HG03565 (cell line): ENCODE measurements around the gene PLCG2.
"Not testable (repeated sequence)": the region's sequence is repeated elsewhere in the genome, so short reads cannot be mapped to it uniquely, and the experiment has no call there.

ENCODE experiments used
- ATAC-seq: cut with Tn5 transposase; IDR thresholded peaks from one replicate; pipeline ENCODE4 v1.9.1; 2021; ENCODE audit warnings: mild to moderate bottlenecking, moderate library complexity; ENCODE audit not compliant: unreplicated experiment

Gene PLCG2

DNA sequence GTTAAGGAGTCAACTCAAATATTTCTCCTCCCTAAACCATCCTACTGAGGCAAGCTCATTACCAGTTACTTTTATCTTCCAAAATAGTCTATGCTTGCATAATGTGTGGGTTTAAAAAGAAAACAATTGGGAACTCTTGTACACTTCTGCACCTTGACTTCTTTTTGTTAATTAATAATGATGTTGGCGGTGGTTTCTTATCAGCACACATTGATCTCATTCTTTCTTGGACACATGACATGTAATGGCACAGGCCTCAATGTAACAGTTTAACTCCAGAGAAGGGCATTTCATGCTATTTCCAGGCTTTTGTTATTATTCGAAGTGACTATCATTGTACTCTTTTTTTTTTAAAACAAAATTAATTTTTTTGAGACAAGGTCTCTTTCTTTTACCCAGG lies 7.8 kb downstream of the PLCG2 start:
- ATAC-seq: no peak

DNA sequence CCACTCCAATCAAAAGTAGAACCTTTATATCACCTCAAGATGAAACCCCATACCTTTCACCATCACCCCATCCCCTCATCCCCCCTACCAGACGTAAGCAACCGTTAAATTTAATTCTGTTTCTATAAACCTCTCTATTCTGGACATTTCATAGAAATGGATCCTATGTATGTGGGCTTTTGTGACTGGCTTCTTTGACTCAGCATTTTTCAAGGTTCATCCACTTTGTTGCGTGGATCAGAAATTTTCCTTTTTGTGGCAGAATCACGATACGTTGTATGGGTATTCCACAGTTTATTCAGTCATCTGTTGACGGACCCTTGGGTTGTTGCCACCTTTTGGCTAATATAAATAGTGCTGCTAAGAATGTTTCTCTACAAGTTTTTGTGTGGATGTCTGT lies 8.6 kb downstream of the PLCG2 start:
- no peak for ATAC-seq

DNA sequence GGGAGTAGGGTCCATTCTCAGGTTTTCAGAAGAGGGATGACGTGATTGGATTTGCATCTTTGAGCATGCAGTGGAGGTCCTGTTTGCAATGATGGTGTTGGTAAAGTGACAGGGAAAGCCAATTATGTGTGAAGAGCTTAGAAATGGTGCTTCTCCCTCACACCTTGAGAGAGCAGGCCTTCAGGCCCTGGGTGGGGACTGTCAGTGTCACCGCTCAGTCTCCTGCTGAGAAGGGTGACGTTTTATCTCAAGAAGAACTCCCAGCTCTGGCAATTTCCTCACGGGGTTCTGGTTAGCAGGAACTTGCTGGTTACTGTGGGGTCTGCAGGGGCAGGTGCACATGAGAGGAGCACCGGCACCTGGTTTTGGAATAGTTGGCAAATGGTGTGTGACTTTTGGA lies 11.2 kb downstream of the PLCG2 start:
- no peak for ATAC-seq

DNA sequence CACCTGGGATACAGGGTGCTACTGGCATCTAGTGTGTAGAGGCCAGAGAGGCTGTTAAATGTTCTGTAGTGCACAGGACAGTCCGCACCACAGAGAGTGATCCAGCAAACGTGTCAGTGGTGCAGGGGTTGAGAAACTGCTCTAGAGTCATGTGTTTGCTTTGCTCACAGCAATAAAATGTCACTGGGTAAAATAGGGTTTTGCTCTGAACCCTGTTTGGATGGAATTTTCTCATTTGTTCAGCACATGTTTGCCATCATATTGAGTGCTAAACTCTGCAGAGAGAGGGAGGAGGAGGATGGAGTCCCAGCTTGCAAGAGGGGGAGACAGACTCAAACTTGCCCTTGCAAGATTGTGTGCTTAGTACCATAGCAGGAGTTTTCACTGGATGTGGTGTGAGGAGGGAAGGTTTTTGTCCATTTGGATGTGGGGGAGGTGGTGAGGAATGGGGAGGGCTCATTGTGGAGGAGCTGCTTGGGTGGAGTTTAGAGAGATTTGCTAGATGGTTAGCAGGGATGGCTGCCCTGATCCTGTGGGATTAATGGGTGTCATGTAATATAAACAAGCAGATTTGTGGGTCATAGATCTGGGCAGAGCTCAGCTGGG lies 11.8 kb downstream of the PLCG2 start:
- no peak for ATAC-seq

DNA sequence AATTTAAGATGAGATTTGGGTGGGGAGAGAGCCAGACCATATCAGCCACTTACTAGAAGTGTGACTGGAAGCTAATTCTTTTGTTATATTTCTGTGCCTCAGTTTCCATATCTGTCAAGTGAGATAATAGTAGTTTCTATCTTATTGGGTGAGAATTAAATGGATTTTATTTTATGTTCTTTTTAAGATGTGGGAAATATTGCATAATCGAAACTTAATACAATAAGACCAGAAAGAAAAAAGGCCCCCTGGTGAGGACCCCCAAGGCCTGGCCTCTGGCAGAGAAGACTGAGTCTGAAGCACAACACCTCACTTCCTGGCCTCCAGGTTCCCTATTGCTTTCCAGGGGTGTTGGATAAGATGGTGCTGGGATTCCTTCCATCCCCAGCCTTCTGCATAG lies 13.7 kb downstream of the PLCG2 start:
- no peak for ATAC-seq

DNA sequence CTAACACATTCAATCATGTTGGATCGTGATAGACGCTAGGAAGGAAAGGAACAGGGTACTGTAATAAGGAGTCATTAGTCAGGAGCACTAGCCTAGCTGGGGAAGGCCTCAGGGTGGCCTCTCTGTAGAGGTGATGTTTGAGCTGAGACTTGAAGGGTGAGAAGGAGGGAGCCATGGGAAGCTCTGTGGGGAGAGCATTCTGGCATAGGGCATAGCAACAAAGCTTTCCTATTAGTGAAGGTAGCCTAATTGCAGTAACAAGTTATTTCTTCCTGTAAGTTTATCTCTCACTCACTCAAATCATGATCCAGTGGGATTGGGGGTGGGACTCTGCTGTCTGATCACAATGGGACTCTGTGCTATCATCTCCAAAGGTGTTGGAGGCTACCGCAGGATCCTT lies 16.1 kb downstream of the PLCG2 start:
- ATAC-seq: no peak

DNA sequence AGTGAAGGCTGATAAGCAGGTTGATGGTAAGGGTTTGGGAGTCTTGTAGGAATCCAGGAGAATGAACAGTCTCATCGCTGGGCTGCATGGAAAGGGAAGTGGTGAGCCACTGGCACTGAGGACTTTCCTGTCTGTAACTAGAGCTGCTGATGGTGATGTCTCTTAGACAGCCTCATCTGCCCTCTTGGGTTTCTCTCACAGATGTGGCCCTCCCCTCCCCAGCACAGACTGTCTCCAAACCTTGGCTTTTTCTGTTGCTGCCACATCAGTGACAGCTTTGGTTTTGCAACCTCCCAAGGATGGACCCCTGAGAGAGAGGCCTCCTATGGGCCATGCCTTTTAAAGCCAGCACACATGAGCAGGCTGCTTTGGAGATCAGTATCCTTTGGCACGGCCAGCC lies 16.9 kb downstream of the PLCG2 start:
- ATAC-seq: no peak

DNA sequence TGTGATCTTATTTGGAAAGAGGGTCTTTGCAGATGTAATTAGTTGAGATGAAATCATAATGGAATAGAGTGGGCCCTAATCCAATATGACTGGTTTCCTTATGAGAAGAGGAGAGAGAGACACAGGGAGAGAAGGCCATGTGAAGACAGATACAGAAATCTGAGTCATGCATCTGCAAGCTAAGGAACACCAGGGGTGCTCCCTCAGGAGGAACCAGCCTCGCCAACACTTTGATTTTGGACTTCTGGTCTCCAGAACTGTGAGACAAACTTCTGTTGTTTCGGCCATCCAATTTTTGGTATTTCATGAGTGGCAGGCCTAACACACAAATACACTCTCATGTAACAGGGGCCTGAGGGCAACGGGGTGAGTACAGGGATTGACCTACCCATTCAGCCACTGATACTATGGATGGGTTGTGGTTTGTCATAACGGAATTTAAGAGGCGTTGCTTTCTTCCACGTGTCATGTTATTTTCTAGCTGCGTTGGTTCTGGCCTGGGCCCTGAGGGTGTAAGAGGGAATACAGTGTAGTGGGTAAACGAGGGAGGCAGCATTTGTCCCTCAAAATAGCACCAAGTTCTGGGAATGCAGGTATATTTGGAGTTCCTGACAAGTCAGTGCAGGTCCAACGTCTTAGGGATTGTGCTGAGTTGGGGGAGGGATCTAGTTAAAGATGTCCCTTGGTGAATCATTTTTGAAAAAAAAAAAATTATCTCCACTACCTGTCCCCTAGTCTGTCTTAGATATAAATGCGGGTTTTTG lies 17.7 kb downstream of the PLCG2 start:
- ATAC-seq: no peak

DNA sequence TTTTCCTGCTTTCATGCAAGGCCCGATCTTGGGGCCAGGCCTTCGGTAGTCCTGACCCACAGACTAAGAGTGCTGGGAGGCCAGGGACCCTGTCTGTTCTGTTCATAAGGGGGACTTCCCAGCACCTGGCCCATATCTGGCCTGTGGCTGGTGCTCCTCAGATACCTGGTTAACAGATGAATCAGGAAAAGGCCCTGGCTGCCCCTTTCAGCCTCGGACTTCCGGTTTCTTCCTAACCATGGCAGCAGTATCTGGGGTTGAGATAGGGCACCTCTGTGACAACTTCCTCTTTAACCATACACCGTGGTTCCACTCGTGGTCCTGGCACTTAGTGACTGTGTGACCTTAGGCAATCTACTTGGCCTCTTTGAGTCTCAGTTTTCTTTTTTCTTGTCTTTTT lies 18.4 kb downstream of the PLCG2 start:
- ATAC-seq: peak; percentile 36

DNA sequence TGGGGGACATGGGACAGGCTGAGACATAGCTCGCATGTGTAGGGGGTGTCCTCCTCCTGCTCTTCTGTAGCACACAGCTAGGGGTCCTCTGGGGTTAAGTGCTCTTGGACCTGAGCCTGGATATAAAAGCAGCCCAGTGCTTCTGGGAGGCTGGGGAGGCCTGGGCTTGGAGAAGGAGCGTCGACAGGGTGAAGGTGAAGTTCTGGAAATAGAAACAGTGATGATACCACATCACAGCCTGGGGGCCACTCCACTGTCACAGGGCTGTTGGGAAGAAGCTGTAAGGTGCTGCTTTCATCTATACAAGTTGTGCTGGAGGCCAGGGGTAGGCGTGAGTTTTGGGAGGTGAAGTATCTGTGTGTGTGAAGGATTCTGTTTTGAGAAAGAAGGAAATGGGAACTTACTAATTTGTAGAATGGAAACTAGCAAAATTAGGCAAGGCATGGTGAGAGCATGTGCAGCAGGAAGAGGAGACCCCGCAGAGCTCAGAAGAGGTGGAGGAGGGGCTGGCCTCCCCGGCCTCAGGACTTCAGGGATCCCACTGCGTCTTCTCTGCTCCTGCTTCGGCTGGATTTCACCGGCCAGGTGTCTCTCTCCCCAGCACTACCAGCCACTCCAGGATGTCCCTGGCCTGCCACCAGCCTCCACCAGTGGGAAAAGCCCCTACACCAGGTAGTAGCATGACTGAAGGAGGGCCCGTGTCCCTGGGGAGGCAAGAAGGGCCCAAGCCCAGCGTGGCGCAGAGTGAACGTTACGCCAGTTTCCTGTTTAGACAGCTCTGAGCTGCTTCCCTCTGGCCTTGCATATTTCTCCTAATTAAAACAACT lies 19.4 kb downstream of the PLCG2 start:
- ATAC-seq: peak; percentile 30

DNA sequence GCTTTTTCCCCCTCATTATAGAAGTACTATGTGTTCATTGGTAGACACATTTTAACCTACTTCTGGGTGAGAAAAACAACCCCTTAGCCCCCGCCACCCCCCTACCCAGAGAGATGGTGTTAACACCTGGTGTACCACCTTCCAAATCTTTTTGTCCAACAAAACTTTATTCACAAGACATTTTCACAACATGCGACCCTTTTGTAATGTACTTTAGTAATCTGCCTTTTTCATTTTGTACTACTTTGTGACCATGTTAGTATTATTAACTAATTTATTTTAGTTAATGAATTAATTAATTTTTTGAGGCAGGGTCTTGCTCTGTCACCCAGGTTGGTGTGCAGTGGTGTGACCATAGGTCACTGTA lies 20.0 kb downstream of the PLCG2 start:
- no peak for ATAC-seq

DNA sequence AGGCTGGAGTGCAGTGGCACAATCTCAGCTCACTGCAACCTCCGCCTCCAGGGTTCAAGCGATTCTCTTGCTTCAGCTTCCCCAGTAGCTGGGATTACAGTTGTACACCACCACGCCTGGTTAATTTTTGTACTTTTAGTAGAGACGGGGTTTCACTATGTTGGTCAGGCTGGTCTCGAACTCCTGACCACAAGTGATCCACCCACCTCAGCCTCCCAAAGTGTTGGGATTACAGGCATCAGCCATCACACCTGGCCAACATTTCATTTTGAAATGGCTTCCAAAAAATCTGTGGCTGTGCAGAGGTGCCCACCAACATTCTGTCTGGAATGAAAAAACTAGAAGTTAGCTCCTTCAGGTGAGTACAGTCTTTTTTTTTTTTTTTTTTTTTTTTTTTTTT lies 22.6 kb downstream of the PLCG2 start:
- ATAC-seq: not testable (repeated sequence)

DNA sequence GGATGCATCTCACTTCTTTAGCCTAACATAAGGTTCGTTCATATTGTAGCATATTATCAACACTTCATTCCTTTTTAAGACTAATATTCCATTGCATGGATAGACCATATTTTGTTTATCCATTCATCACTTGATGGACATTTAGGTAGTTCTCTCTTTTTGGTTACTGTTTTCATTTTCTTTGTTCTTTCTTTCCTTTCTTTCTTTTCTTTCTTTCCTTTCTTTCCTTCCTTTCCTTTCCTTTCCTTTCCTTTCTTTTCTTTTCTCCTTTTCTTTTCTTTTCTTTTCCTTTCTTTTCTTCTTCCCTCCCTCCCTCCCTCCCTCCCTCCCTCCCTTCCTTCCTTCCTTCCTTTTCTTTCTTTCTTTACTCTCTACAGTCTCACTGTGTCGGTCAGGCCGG lies 24.2 kb downstream of the PLCG2 start:
- ATAC-seq: no peak

DNA sequence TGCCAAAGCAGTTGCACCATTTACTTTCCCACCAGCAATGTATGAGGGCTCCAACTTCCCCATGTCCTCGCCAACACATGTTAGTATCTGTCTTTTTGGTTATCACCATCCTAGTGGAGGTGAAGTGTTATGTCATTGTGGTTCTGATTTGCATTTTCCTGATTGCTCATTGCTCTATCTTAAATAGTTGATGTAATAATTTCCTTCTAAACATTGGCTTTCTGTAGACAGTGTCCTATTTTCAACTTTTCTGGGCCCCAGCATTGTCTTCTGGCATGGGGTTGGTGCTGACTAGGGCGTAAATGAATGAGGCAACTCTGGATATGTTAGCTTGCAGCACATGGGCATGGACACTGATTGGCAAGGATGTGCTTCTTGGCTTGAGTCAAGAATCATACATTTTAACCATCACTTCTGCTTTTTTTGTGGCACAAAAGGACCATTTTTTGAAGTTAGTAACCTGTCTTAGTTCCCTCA lies 25.1 kb downstream of the PLCG2 start:
- ATAC-seq: no peak

DNA sequence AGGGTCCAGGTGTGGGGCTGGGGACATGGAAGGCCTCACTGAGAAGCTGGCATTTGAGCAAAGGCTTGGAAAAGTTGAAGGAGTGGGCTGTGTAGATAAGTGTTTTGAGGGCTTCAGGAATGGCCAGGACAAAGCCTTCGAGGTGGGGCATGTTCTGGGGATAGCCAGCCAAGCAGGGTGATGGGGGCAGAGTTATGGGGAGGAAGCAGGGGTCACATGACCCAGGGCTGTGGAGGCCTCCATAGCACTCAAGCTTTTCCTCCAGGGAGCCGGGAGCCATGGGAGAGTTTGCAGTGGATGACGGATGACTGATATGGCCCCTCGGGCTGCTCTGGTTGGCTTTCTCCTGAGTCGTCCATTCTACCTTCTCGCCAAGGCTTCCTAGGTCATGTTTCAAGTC lies 27.6 kb downstream of the PLCG2 start:
- ATAC-seq: no peak

DNA sequence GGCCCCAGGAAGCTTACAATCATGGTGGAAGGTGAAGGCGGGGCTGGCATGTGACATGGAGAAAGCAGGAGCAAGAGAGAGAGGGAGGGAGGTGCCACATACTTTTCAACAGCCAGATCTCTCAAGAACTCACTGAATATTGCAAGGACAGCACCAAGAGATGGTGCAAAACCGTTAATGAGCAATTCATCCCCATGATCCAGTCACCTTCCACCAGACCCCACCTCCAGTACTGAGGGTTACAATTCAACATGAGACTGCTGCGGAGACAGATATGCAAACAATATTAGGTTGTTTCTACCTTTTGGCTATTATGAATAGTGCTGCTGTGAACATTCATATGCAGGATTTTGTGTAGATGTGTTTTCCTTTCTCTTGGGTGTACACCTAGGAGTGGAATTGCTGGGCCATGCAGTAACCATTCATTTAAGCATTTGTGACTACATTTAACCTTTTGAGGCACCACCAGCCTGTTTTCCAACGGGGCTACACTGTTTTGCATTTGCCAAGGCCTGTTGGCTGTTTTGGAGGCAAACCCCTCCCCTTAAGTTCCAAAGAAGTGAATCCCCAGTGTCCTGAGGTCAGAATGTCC lies 28.8 kb downstream of the PLCG2 start:
- ATAC-seq: no peak

DNA sequence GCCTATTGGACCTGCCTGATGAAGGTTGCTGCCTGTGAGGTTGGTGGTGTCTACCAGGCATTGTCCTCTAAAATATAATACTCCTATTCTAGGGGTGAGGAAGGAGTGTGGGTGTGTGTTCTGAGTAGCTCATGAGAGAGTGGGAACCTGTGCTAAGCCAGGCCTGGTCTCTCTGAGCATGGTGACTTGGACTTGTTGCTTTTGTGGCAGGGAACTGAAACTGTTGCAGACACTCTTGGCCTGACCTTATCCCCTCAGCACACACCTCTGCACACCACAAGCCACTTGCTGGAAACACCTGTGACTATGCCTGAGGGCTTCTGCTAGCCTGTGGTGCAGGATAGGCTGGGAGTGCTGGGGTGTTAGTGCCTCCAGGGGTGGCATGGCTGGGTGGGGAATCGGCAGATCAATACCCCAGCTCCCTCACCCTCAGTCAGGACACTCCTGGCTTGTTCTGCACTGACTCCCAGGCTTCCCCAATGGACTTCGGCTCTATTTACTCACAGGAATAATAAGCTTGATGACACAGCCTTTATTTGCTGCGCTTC lies 29.9 kb downstream of the PLCG2 start:
- peak; percentile 58 for ATAC-seq

DNA sequence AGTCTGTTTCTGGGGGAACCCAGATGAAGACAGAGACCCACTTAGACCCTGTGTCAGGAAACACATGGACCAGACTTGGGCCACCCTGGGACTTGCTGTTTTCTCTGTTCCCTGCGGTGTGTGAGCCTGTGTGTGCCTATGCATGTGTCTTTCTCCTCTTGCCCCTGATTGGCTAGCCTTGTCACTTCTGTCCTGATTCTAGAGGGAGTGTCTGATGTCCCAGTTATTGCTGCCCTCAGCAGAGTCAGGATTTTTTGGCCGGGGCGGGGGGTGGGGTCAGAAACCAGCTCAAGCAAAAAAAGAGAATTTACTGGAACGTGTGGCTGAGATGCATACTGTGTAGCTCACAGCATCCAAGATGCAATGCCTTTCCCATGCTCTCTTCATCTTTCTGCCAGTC lies 30.5 kb downstream of the PLCG2 start:
- ATAC-seq: no peak

DNA sequence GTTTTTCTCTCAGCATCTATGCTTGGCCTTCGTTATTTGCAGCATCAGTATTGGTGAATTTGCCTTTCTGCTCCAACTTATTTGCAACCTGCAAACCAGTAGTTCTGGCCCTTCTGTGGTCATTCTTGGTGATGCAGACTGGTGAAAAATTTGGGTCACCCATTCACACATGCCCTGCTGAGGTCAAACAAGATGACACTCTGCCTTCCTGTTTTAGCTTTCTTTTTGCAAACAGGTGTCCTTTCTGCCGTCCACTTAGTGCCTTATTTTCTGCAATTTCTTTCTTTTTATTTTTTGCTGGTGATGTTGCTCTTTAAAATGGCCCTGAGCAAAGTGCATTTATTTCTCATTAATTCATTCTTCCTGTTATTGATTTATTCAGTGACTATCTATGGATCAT lies 31.3 kb downstream of the PLCG2 start:
- ATAC-seq: no peak

DNA sequence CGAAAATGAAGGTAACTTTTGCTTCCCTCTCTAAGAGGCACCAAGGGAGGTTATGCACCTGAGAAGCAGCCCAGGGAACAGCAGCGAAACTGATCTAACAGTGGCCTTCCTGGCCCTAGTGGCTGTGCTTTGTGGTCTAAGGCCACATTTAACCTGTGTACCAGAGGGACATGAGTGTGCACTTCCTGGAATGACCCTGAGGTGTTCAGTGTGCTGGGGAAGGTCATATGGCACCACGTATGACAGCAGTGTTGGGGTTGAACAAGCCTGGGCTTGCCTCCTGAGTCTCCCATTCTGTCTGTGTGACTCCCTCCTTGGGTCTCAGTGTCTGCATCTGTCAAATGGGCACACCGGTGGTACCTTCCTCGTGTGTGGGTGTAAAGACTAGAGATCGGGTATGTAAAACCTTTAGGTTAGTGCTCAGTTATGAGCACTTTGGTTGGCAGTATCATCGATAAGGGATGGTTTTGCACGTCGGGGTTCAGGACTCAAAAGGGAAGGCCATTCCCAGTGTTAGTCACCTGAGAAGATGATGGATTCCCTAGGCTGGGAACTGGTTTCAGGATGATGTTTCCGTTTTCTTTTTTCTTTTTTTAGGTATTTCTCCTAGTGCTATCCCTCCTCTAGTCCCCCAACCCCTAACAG lies 31.9 kb downstream of the PLCG2 start:
- peak; percentile 35 for ATAC-seq

DNA sequence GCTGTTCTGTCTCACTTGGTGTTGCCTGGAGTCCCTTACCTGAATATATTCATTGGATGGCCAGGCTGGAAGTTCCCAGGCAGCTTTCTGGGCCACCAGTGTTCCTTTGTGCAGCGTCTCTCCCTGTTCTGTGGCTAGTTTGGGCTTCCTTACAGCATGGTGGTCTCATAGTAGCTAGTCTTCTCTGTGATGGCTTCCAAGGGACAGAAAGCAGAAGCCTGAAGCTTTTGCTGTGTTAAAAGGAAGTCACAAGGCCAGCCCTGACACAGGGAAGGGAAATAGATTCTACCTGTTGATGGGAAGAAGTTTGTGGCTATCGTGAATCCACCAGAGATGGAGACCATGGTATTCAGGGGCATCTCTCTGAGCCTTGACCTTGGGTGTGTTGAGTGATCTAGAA lies 34.6 kb downstream of the PLCG2 start:
- no peak for ATAC-seq
